ENCODE data around the gene RDH5.

RDH5 gene

GRCh38 chr12:55713721-55714120, 6.5 kb upstream of the RDH5 start:
- no peak for DNase-seq

- DNase-seq, result no peak
These were observed 4.9 kb upstream of the RDH5 start for GRCh38 chr12:55715169-55715764.

- peak; percentile 85 to 88 for DNase-seq
These were observed 4.2 kb upstream of the RDH5 start, which contains the start of gene BLOC1S1 for GRCh38 chr12:55715833-55716581. Gene BLOC1S1 (plus strand): TSS chr12:55716046. CDS start chr12:55716052, 6 bp downstream.

- no peak for DNase-seq
These were observed 3.6 kb upstream of the RDH5 start for GRCh38 chr12:55716582-55716957.

- no peak for DNase-seq
These were observed 2.9 kb upstream of the RDH5 start for GRCh38 chr12:55717011-55718007.

GRCh38 chr12:55718015-55718414, 2.2 kb upstream of the RDH5 start:
- DNase-seq, result no peak

- DNase-seq, result no peak
These were observed 1.4 kb upstream of the RDH5 start for GRCh38 chr12:55718624-55719275.

- no peak for DNase-seq
These were observed 822 bp upstream of the RDH5 start for GRCh38 chr12:55719371-55719770.

GRCh38 chr12:55720894-55721444, 776 bp downstream of the RDH5 start:
- peak; percentile 52 to 89 for DNase-seq

GRCh38 chr12:55721601-55722213, 1.5 kb downstream of the RDH5 start:
- DNase-seq, result no peak

GRCh38 chr12:55722948-55723347, 2.8 kb downstream of the RDH5 start:
- no peak for DNase-seq

- no peak for DNase-seq
These were observed 3.5 kb downstream of the RDH5 start for GRCh38 chr12:55723516-55724225.

GRCh38 chr12:55724226-55724939, 4.2 kb downstream of the RDH5 start:
- peak in 1 of 2 experiments; percentile 72 for DNase-seq

- no peak for DNase-seq
These were observed 4.7 kb downstream of the RDH5 start for GRCh38 chr12:55724940-55725309.

GRCh38 chr12:55725556-55725955, 5.4 kb downstream of the RDH5 start:
- no peak for DNase-seq

- no peak for DNase-seq
These were observed 6.8 kb downstream of the RDH5 start for GRCh38 chr12:55726971-55727370.

GRCh38 chr12:55727643-55728185, 7.5 kb downstream of the RDH5 start:
- DNase-seq, result no peak

- peak in 1 of 2 experiments; percentile 38 for DNase-seq
These were observed 8.2 kb downstream of the RDH5 start for GRCh38 chr12:55728186-55728938.
